ENCODE results near the gene RAB22A.

The RAB22A gene

GRCh38 chr20:58309591-58310290 lies at the start of gene RAB22A:
RAB22A (plus strand) TSS chr20:58309715; CDS start chr20:58309977, 262 bp downstream.
- peak; percentile 83 for DNase-seq

DNA sequence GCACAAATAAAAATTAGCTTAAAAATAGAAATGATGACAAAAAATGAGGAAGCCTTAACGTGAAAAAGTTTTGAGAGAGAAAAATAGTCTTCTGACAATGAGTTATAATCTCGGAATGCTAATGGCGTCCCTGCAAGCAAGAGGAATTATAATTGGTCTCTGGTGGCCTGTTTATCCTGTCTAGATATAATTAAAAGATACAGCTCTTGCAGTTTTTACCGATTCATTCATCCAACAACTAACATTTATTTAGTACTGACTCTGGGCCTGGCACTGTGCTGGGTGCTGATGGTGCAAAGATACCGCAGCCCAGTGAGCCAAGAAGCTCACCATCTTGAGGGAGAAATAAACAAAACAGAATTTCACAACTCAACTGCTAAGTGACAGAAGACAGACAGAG lies 49.5 kb upstream of the RAB22A start:
- DNase-seq = no peak

DNA sequence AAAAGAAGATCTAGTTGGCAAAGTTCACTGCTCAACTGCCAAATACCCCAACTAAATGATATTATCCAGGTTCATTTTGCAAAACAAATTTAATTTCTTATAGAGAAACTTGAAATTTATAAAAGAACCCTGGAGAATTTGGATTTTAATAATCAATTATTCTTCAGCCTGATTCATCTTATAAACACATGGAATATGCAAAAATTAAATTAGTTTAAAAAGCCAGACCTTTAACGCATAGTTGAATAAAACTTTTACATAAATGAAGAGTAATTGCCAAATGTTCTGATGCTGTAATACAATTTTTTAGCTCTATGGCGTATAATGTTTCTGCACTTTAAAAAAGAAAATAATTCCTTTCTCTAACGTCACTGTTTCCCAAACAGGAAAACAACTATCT lies 47.9 kb upstream of the RAB22A start:
- no peak for DNase-seq

- DNase-seq = no peak
These were observed 45.2 kb upstream of the RAB22A start for GRCh38 chr20:58264271-58264670.

DNA sequence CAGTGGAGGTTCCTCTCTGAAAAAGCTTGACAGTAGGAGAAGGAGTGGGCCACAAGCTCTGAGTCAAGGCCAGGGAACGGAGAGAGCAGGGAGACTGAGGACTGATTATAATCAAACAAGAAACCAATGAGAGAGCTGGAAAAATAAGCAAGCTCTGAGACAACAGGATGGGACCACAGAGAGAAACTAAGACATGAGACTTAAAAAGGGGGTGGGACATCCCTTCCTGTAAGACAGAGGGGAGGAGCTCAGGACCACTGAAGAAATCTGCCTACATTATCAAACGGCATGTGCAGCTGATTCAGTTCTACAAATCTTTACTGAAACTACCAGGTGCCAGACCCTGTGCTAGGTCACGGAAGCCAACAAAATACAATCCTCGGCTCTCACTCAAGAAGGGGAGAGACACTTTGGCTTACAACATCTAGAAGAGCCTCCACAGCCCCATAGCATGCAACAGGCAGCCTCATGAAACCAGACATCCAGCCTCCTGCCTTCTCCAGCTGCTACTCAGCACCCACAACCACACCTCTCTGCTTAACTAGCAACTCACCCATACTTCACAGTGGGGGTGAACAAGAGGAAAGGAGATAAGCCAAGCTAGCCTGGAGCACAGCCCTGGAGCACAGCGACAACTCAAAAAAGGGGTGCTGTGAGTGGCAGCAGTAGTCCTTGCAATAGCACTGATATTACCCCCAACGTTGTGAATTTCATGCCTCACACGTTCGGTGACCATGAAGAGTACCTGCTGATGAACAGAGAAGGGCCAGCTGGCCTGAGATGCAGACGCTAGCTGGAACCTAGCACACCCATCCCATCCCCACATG lies 41.9 kb upstream of the RAB22A start:
- no peak for DNase-seq

- DNase-seq = no peak
These were observed 41.1 kb upstream of the RAB22A start for GRCh38 chr20:58268421-58268821.

DNA sequence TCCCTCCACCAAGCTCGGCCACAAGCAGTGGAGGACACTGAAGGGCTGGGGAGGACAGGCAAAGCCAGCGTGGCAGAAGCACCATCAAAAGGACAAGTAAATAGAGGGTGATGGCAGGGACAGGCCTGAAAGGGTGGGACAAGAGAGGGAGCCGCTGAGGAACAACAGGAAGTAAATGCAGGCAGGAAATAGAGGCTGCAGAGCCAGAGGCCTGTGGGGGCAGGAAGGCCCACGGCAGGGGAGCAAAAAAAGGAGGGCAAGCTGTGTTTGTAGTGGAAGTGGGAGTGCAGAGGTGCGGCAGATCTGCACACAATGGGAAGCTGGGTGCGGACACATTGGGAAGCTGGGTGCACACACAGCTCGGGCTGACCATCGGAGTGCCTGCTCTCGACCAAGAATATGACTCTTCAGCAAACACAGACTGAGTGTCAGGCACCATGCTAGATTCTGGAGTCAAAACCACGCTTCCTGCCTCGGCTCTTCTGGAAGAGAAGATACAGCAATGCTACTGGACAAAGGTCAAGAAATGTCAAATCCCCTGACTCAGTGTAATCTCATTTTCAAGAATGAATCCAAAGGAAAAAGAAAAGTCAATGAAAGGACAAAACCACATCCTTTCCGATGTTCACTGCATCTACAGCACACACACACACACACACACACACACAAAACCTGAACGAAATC lies 40.4 kb upstream of the RAB22A start:
- DNase-seq = no peak

GRCh38 chr20:58271606-58272351 lies 37.7 kb upstream of the RAB22A start:
- DNase-seq = no peak

- DNase-seq = no peak
These were observed 35.1 kb upstream of the RAB22A start for GRCh38 chr20:58274384-58274783.

DNA sequence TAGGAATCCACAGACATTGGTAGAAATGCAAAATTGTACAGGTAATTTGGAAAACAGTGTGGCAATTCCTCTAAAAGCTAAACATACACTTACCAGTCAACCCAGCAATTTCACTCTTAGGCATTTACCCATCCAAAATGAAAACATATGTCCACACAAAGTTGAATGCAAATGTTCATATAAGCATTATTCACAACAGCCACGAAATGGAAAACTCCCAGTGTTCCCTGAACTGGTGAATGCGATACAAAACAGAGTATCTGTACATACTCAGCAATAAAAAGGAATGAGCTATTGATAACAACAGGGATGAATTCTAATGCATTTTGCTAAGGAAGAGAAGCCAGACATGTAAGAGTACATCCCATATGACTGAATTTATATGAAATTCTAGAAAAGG lies 32.4 kb upstream of the RAB22A start:
- DNase-seq = no peak

GRCh38 chr20:58277578-58278472 lies 31.7 kb upstream of the RAB22A start:
- DNase-seq = no peak

DNA sequence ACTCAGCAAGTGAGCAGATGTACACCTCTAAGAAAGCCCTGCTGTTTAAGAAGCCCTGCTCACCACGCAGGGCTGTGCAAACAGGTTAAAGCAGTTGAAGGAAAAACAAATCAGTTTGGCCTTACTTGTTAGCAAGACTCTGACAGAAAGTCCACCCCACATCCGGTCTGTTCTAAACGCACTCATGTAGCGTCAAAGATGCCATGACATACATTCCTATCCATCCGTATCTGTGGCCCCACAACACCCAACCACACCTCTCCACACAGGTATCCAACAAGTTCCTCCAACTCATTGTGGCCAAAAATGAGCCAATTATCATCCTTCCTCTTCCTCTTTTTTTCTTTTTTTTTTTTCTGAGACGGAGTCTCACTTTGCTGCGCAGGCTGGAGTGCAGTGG lies 22.8 kb upstream of the RAB22A start:
- no peak for DNase-seq

GRCh38 chr20:58287638-58288037 lies 21.9 kb upstream of the RAB22A start:
- DNase-seq = no peak

- DNase-seq = no peak
These were observed 20.4 kb upstream of the RAB22A start for GRCh38 chr20:58289143-58289542.

DNA sequence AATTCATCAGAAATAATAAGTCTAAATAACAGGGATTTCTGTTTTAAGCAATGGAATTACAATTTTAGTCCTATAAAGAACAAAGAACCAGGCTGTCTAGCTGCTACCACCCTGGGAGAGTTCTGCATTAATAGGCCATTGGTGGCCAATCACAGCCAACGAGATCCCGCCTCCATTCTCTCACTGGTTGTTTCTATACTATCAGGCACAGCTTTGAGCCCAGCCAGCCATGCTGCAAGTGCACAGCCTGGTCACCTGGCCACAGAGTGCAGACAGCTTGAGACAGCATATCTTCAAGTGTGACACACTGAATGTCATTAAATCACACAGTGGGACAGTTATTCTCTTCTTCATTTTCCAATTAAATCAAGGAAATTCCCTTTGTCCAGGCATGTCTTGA lies 16.1 kb upstream of the RAB22A start:
- DNase-seq = peak; percentile 22

DNA sequence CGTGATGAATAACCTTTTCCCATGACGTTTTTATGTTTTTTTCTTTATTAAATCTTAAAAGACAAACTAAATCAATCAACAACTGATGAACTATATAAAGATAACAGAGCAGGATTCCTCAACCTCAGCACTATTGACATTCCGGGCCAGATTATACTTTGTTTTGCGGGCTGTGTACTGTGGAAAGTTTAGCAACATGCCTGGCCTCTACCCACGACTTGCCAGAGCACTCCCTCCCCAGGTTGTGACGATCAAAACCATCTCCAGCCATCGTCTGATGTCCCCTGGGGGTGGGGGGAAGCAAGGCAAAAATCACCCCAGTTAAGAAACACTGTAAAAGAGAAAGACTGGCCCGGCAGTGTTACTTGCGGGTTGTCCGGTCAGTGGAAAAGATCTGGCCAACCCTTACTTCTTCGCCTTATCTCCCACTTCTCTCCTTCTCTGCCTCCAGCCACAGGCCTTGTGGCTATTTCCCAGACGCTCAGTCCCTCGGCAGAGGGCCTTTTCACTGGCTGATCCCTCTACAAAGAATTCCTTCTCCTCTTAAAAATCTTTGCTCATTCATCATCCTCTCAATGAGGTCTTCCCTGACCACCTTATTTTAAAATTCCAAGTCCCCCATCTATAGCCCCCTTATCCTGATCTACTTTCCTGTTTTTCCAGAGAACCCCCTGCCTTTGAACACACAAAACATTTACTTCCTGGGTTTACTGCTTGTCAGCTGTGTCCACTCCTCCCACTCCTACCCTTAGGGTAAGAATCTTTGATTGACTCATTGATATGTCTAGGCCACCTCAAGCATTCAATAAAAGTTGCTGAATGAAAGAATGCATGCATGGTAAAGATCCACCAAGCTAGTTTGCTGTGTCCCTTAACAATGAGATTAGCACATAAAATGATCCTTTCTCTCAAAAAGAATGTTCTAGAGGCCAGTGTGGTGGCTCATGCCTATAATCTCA lies 14.7 kb upstream of the RAB22A start:
- DNase-seq = no peak

- no peak for DNase-seq
These were observed 13.3 kb upstream of the RAB22A start for GRCh38 chr20:58296051-58296837.

- DNase-seq = no peak
These were observed 12.1 kb upstream of the RAB22A start for GRCh38 chr20:58297394-58297793.

- no peak for DNase-seq
These were observed 9.2 kb upstream of the RAB22A start for GRCh38 chr20:58300321-58300720.

DNA sequence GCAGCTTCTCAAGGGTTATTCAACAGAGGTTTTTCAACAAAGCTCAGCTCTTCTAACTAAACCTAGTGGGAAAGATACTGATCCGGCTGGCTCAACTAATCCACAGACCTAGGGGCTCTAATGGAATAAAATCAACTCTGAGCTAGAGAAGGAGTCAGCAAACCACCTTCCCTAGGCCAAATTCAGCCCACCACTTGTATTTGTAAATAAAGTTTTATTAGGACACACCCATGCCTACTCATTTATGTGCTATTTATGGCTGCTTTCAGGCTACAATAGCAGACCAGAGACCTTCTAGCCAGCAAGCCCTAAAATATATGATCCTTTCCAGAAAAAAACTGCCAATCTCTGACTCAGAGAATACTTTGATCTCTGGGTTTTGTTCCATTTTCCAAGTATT lies 6.0 kb upstream of the RAB22A start:
- no peak for DNase-seq

All from NCI-H146 (cell line).